ENCODE results near the gene GPR52. TPM values are rescaled to one million over a fixed set of nuclear protein-coding genes. Genes with fewer than 3 reads are reported as not detected.

The GPR52 gene
- total RNA-seq, 2 experiments from 2014 or later = 2.2 to 2.3 TPM

DNA sequence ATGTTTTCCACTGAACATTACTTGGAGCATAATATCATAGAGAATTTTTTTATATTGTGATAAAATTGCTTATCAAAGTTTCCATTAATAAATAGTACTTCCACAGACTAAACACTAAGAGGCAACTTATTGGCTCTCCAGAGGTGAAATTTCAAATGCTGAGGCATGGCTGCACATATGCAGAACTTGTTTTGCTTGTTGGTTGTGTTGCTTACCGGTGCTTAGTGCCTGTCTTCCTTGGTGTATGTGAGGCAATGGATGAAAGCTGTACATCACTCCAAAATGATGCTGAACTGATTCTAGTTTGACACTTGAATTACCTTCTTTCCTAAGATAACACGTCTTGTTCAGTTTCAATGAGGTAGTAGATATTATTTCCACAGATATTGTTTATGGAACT lies 29.8 kb upstream of the GPR52 start:
- ATAC-seq = no peak
- Mint-ChIP-seq H3K27ac (no peak overlapping the region), H3K4me3 (no peak overlapping the region), H3K36me3 (ENCODE audit: low read depth) (peaks cover 13% of the 10 kb centered on the region), H3K27me3 (ENCODE audit: low read depth) (no peaks in the 10 kb centered on the region), H3K9me3 (ENCODE audit: insufficient read depth) (no peaks in the 10 kb centered on the region), H3K4me1 (ENCODE audit: low read depth) (peaks cover 10% of the 10 kb centered on the region)
- DNase-seq = no peak
- ChIA-PET POLR2A (no interaction called here), CTCF (no interaction called here)

DNA sequence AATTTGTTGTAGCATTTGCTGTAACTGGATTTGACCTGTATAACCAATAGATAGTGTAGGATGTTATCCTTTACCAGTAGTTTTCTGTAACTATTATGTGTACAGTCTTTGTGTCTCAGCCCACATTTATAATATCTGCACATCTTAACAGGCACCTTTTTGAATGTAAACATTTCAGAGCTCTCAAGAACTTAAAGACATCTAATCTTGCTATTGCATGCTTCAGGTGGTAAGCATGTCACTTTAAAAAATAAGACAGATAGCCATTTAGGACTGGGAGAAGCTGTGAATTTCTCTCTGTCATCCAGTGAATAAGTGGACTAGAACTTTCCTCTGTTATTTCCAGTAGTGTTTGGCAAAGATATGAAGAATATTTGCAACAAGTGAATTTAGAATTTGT lies 22.6 kb upstream of the GPR52 start:
- H3K27me3 Mint-ChIP-seq (ENCODE audit: low read depth) = no peaks in the 10 kb centered on the region
- no peak overlapping the region for H3K27ac Mint-ChIP-seq
- H3K4me3 Mint-ChIP-seq = no peak overlapping the region
- no peaks in the 10 kb centered on the region for H3K9me3 Mint-ChIP-seq (ENCODE audit: insufficient read depth)
- H3K36me3 Mint-ChIP-seq (ENCODE audit: low read depth) = no peaks in the 10 kb centered on the region
- no peak for DNase-seq
- CTCF ChIA-PET = no interaction called here
- peaks cover 1% of the 10 kb centered on the region for H3K4me1 Mint-ChIP-seq (ENCODE audit: low read depth)
- POLR2A ChIA-PET = no interaction called here
- ATAC-seq = no peak

DNA sequence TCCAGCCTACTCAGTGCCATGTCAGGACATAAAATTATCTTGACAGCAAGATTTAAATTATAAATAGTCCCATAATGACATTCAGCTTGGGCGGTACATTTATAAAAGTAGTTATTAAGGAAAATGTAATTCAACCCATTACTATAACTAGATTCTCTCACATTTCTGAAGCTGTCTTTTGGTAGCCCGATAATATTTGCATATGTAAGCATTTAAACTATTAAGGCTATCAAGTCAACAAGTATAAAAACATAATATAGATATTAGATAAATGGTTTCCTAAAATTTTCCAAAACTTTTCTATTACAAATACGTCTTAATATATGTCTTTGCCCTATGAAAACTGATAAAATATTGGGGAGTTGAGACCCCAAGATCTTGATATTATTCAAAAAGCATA lies 21.6 kb upstream of the GPR52 start:
- H3K27ac Mint-ChIP-seq = no peak overlapping the region
- H3K9me3 Mint-ChIP-seq (ENCODE audit: insufficient read depth) = no peaks in the 10 kb centered on the region
- no peaks in the 10 kb centered on the region for H3K36me3 Mint-ChIP-seq (ENCODE audit: low read depth)
- H3K4me1 Mint-ChIP-seq (ENCODE audit: low read depth) = no peaks in the 10 kb centered on the region
- ATAC-seq (no peak), DNase-seq (no peak)
- no peaks in the 10 kb centered on the region for H3K27me3 Mint-ChIP-seq (ENCODE audit: low read depth)
- no peak overlapping the region for H3K4me3 Mint-ChIP-seq
- POLR2A ChIA-PET = no interaction called here
- CTCF ChIA-PET = no interaction called here

DNA sequence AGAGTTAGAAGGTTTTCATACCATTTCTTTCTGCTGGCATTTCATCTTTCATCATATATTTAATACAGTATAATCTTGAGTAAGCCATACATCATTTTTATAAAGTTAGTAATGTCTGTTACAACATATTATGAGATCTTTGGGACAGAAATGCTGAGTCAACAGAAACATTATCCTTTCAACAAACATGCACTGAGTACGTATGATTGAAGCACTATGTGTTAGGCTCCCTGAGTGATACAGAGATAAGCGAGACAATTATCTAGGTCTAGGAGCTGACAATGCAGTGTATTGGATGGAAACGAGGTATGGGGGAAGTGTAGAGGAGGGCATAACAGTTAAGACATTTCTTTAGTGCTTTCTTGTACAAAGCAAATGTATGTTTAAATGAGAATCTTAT lies 19.7 kb upstream of the GPR52 start:
- Mint-ChIP-seq H3K27ac (no peak overlapping the region), H3K4me1 (ENCODE audit: low read depth) (no peaks in the 10 kb centered on the region), H3K36me3 (ENCODE audit: low read depth) (no peaks in the 10 kb centered on the region), H3K4me3 (no peak overlapping the region), H3K9me3 (ENCODE audit: insufficient read depth) (no peaks in the 10 kb centered on the region), H3K27me3 (ENCODE audit: low read depth) (no peaks in the 10 kb centered on the region)
- ChIA-PET POLR2A (no interaction called here), CTCF (no interaction called here)
- DNase-seq (no peak), ATAC-seq (no peak)

DNA sequence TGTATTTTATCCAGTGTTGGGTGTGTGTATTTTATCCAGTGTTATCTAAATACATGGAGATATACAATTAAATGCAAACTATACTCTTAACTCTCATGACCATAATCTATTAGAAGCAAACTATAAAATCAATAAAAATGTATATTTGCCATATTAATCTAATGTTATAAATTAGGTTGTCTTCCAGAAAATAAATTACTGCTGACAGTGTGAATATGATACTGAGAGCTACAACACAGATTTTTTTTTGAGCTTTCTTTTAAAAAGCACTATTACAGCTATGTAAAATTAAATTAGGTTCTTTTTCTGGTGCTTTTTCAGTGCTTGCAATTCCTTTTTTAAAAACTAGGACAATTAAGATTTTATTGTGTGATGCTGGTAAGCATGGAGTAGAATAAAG lies 19.0 kb upstream of the GPR52 start:
- ChIA-PET POLR2A (no interaction called here), CTCF (no interaction called here)
- H3K4me3 Mint-ChIP-seq = no peak overlapping the region
- H3K4me1 Mint-ChIP-seq (ENCODE audit: low read depth) = no peaks in the 10 kb centered on the region
- DNase-seq = no peak
- no peaks in the 10 kb centered on the region for H3K36me3 Mint-ChIP-seq (ENCODE audit: low read depth)
- no peaks in the 10 kb centered on the region for H3K9me3 Mint-ChIP-seq (ENCODE audit: insufficient read depth)
- no peak overlapping the region for H3K27ac Mint-ChIP-seq
- no peak for ATAC-seq
- no peaks in the 10 kb centered on the region for H3K27me3 Mint-ChIP-seq (ENCODE audit: low read depth)

DNA sequence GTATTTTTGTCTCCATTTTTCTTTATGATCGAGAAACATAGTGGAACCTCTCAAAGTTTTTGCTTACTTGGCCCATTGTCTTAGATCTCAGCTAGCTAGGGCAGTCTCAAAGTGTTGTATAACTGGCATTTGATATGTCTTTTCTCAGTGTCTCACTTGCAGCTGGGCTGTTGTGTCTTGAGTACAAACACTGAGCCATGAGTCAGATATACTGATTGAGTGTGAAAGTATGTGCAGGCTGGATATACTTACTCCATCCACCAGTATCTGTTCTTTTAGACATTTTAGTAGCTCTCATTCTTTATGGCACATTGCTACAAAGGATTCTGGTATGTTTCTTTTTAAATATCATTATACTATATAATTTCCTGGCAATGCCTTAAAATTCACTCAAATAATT lies 14.3 kb upstream of the GPR52 start:
- H3K27ac Mint-ChIP-seq = no peak overlapping the region
- H3K9me3 Mint-ChIP-seq (ENCODE audit: insufficient read depth) = peaks cover 3% of the 10 kb centered on the region
- no peaks in the 10 kb centered on the region for H3K27me3 Mint-ChIP-seq (ENCODE audit: low read depth)
- H3K4me3 Mint-ChIP-seq = no peak overlapping the region
- ChIA-PET CTCF (no interaction called here), POLR2A (no interaction called here)
- DNase-seq = no peak
- H3K36me3 Mint-ChIP-seq (ENCODE audit: low read depth) = no peaks in the 10 kb centered on the region
- ATAC-seq = no peak
- H3K4me1 Mint-ChIP-seq (ENCODE audit: low read depth) = no peaks in the 10 kb centered on the region

DNA sequence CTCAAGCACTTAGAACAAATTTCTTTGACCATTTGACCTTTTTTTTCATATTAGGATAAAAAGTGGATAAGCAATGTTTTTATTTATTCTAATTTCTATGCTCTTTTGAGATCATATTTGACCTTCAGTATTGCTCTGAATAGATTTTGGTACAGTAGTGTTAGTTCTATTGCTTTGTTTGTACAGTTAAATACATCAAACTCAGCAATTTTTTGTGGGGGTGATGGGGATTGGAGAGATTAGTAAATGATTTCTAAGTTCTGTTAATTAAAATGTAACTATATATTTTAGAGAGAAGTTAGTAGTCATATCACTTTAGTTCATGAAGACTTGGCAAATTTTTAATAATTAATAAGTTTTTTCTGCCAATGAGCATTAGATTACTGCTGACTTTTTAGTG lies 2.4 kb upstream of the GPR52 start:
- Mint-ChIP-seq H3K9me3 (ENCODE audit: insufficient read depth) (no peaks in the 10 kb centered on the region), H3K27me3 (ENCODE audit: low read depth) (no peaks in the 10 kb centered on the region), H3K27ac (no peak overlapping the region), H3K4me1 (ENCODE audit: low read depth) (no peaks in the 10 kb centered on the region), H3K4me3 (no peak overlapping the region), H3K36me3 (ENCODE audit: low read depth) (no peaks in the 10 kb centered on the region)
- ChIA-PET CTCF (no interaction called here), POLR2A (no interaction called here)
- DNase-seq = no peak
- no peak for ATAC-seq

DNA sequence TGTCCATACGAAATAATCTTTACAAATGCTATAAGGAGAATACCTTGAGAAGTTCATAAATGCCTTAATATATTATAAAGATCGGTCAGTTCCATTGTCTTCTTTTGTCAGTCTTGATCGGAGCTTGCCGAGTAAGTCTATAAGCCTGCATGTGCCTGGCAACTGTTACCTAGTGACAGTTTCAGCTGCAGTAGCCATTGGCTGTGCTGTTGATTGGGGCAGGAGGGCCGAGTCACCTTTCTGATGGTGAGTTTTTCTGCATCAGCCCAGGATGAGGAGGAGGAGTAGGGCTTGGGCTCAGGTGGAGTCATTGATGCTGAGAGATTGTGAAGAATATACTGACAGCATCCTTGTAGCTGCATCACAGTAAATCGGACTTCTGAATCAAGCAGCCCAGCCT lies 1.9 kb upstream of the GPR52 start:
- H3K36me3 Mint-ChIP-seq (ENCODE audit: low read depth) = no peaks in the 10 kb centered on the region
- no peak for ATAC-seq
- H3K4me1 Mint-ChIP-seq (ENCODE audit: low read depth) = no peaks in the 10 kb centered on the region
- H3K9me3 Mint-ChIP-seq (ENCODE audit: insufficient read depth) = no peaks in the 10 kb centered on the region
- H3K4me3 Mint-ChIP-seq = no peak overlapping the region
- CTCF ChIA-PET = no interaction called here
- no peaks in the 10 kb centered on the region for H3K27me3 Mint-ChIP-seq (ENCODE audit: low read depth)
- DNase-seq = no peak
- H3K27ac Mint-ChIP-seq = no peak overlapping the region
- POLR2A ChIA-PET = no interaction called here

DNA sequence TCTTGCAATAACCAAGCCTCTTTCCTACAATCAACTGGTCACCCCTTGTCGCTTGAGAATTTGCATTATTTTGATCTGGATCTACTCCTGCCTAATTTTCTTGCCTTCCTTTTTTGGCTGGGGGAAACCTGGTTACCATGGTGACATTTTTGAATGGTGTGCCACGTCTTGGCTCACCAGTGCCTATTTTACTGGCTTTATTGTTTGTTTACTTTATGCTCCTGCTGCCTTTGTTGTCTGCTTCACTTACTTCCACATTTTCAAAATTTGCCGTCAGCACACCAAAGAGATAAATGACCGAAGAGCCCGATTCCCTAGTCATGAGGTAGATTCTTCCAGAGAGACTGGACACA lies 743 bp downstream of the GPR52 start:
- Mint-ChIP-seq H3K27ac (no peak overlapping the region), H3K9me3 (ENCODE audit: insufficient read depth) (no peaks in the 10 kb centered on the region), H3K4me3 (no peak overlapping the region), H3K36me3 (ENCODE audit: low read depth) (no peaks in the 10 kb centered on the region), H3K27me3 (ENCODE audit: low read depth) (no peaks in the 10 kb centered on the region), H3K4me1 (ENCODE audit: low read depth) (no peaks in the 10 kb centered on the region)
- POLR2A ChIA-PET = no interaction called here
- ATAC-seq (no peak), DNase-seq (no peak)
- CTCF ChIA-PET = no interaction called here

DNA sequence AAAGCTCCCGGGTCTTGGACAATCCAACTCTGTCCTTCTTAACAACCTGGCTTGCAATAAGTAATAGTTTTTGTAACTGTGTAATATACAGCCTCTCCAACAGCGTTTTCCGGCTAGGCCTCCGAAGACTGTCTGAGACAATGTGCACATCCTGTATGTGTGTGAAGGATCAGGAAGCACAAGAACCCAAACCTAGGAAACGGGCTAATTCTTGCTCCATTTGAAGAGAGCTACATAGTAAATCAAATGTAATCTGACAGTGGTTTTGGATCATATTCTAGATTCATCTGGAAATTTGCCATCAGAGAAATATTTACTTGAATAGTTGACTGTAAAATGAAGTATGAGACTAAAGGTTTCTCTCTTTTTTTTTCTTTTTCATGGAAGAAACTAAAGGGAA lies 1.2 kb downstream of the GPR52 start:
- Mint-ChIP-seq H3K9me3 (ENCODE audit: insufficient read depth) (no peaks in the 10 kb centered on the region), H3K27ac (no peak overlapping the region), H3K4me3 (no peak overlapping the region), H3K27me3 (ENCODE audit: low read depth) (no peaks in the 10 kb centered on the region), H3K36me3 (ENCODE audit: low read depth) (no peaks in the 10 kb centered on the region), H3K4me1 (ENCODE audit: low read depth) (no peaks in the 10 kb centered on the region)
- POLR2A ChIA-PET = no interaction called here
- CTCF ChIA-PET = no interaction called here
- DNase-seq (no peak), ATAC-seq (no peak)

DNA sequence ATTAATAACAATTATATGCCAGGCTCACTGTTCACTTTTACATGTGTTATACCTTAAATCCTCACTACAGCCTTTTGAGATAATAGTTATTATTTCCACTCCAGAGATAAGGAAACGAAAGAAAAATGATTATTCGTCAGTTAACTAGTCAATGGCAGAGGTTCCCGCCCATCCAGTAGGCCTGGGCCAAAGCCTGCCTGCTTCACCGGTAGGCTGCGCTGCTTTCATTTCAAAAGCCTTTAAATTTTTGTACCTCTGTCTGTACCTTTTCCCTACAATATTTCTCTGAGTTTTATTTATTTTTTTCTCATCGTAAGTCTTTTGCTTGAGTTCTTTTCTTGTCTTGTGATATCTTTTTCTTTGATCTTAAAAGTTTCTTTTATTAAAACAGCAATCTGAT lies 3.6 kb downstream of the GPR52 start:
- no peaks in the 10 kb centered on the region for H3K9me3 Mint-ChIP-seq (ENCODE audit: insufficient read depth)
- no peak for ATAC-seq
- H3K27ac Mint-ChIP-seq = no peak overlapping the region
- no peaks in the 10 kb centered on the region for H3K4me1 Mint-ChIP-seq (ENCODE audit: low read depth)
- no peak overlapping the region for H3K4me3 Mint-ChIP-seq
- no peaks in the 10 kb centered on the region for H3K27me3 Mint-ChIP-seq (ENCODE audit: low read depth)
- ChIA-PET POLR2A (no interaction called here), CTCF (no interaction called here)
- H3K36me3 Mint-ChIP-seq (ENCODE audit: low read depth) = no peaks in the 10 kb centered on the region
- DNase-seq = no peak

DNA sequence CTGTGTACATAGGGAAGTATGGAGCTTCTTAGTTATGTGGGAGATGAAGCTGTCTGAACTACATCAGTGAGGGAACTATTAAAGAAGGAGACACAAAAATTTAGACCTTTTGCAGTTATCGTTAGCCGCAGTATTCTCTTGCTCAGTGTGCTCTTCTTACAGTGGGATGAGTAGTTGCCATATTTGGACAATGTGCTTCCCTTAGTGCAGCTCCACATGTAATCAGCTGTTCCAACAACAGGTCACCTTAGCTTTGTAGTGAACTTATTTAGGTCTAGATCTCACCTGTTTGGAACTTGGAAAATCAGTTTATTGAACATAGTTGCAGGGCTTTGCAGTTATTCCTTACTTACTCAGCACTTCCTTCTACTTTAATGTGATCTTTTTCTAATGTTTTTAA lies 18.1 kb downstream of the GPR52 start:
- ATAC-seq (no peak), DNase-seq (no peak)
- Mint-ChIP-seq H3K4me1 (ENCODE audit: low read depth) (no peaks in the 10 kb centered on the region), H3K4me3 (no peak overlapping the region), H3K27me3 (ENCODE audit: low read depth) (no peaks in the 10 kb centered on the region), H3K27ac (no peak overlapping the region), H3K9me3 (ENCODE audit: insufficient read depth) (no peaks in the 10 kb centered on the region), H3K36me3 (ENCODE audit: low read depth) (no peaks in the 10 kb centered on the region)
- ChIA-PET CTCF (interaction anchor here (1.0 kb wide), 1 partner anchor 204 kb away, joined by 4 read pairs; no protein-coding TSS in a partner anchor), POLR2A (no interaction called here)

DNA sequence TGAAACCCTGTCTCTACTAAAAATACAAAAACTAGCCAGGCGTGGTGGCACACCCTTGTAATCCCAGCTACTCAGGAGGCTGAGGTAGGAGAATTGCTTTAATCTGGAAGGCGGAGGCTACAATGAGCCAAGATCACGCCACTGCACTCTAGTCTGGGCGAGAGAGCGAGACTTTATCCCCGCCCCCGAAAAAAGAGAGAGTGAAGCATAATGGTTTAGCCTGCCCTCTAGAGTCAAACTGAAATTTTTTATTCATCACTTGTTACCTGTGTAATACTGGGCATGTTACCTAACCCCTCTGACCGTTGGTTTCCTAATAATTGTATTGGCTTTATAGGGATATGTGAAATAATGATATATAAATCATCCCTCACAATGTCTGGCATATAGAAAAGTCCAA lies 18.8 kb downstream of the GPR52 start:
- ATAC-seq (no peak), DNase-seq (no peak)
- H3K9me3 Mint-ChIP-seq (ENCODE audit: insufficient read depth) = no peaks in the 10 kb centered on the region
- H3K27me3 Mint-ChIP-seq (ENCODE audit: low read depth) = no peaks in the 10 kb centered on the region
- H3K36me3 Mint-ChIP-seq (ENCODE audit: low read depth) = no peaks in the 10 kb centered on the region
- H3K4me3 Mint-ChIP-seq = no peak overlapping the region
- no peaks in the 10 kb centered on the region for H3K4me1 Mint-ChIP-seq (ENCODE audit: low read depth)
- POLR2A ChIA-PET = no interaction called here
- CTCF ChIA-PET = interaction anchor here (1.0 kb wide), 1 partner anchor 205 kb away, joined by 4 read pairs; no protein-coding TSS in a partner anchor
- no peak overlapping the region for H3K27ac Mint-ChIP-seq

DNA sequence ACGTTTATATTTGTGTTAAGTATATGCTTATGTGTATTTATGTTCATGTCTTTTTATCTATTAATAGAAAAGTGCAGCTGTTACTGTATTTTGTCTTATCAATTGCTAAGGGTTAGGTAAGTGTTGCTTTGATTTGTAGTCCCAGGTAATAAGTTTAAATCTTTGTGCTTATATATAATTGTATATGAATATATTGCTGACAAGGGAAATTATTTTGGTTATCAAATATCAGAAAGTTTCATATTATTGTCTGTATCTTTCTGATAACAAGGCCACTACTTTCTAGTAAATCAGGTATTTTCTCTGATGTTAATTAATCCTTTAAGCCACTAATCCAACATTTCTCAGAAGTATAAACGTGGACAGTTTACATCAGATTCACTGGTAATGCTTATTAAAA lies 21.3 kb downstream of the GPR52 start:
- POLR2A ChIA-PET = no interaction called here
- Mint-ChIP-seq H3K9me3 (ENCODE audit: insufficient read depth) (no peaks in the 10 kb centered on the region), H3K4me3 (no peak overlapping the region), H3K27ac (no peak overlapping the region), H3K27me3 (ENCODE audit: low read depth) (no peaks in the 10 kb centered on the region), H3K4me1 (ENCODE audit: low read depth) (no peaks in the 10 kb centered on the region), H3K36me3 (ENCODE audit: low read depth) (no peaks in the 10 kb centered on the region)
- ATAC-seq (no peak), DNase-seq (no peak)
- CTCF ChIA-PET = no interaction called here
